G401 (cell line): Measurements from ENCODE around the gene EIF1. TPM values are rescaled to one million over a fixed set of nuclear protein-coding genes. Genes with fewer than 3 reads are reported as not detected.

Experiments
- DNase-seq: peaks from one replicate; pipeline ENCODE4 v3.0.0-alpha.2; 2015; ENCODE audit warnings: low spot score
- in situ Hi-C: cut with HindIII; loops from 2 replicates; pipeline ENCODE4 v1.10.0; 2016; ENCODE audit warnings: low sequenced_read_pairs, mixed read lengths
- total RNA-seq: library from RNA; depleted of rRNA; stranded (reverse); fragments of >200 nt; shearing (Covaris generic); gene quantifications from 2 replicates; pipeline ENCODE4 v1.2.3, GENCODE V29; 2014

Gene EIF1
- total RNA-seq, 1 experiment from 2014 or later, result 39.6 TPM

DNA sequence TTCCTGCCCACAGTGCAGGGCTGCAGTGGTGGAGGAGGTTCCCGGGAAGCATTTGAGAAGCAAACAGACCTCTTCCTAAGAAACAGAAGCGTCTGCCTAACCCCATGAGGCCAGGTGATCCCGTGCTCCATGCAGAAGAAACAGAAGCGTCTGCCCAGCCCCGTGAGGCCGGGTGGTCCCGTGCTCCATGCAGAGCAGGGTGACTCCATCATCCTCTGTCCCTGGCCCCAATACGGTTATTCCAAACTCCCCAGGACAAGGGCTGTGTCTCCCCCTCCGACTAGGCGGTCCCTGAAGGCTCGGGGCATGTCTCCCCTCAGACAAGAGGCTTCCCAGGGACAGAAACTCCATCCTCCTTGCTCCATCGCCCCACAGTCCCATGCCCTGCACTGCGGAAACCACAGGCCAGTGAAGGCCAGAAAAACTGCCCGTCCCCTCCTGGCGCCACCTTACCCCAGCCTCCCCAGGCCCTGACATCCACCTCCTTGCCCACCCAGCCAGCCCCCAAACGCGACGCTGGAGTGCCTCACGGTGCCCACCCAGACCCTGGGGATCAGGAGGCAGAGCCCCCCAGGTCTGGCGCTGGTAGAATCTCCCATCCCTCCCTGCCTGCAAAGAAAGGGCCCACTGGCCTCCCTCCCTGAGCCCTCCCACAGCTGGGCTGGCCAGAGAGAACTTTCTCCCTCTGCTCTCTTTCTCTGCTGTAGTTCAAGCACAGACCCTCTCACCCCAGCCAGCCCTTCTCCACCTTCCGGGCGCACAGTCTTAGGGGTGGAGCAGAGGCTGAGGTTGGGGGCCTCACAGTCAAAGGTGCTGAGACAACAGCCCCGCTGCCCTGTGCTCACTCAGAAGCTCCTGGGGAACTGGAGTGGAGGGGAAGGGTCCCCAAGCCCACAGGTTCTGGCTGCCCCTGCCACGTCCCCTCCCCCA, 33.7 kb upstream of the EIF1 start:
- no peak for DNase-seq
- in situ Hi-C loops, result no loop called here

DNA sequence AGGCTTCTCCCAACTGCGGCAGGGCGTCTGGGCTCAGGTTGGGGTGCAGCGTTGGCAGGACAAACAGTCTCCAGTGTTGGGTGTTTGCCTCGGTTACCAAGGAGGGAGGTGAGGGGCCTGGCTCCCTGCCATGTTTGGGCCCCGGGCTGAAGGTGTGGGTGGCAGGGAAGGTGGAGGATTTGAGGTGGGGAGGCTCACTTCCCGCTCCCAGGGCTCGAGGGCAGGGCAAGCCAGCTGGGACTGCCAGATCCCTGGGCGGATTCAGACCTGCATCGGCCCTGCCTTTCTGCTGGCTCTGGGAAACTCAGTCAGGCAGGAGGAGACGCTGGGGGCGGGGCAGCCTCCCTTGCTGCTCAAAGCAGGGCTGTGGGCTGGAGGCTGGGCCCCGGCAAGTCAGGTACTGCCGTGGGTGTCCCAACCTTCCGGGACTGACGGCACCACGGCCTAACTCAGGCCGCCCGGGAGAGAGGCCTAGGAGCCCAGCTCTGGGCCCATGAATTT, 33.0 kb upstream of the EIF1 start:
- in situ Hi-C loops, result no loop called here
- DNase-seq, result no peak

DNA sequence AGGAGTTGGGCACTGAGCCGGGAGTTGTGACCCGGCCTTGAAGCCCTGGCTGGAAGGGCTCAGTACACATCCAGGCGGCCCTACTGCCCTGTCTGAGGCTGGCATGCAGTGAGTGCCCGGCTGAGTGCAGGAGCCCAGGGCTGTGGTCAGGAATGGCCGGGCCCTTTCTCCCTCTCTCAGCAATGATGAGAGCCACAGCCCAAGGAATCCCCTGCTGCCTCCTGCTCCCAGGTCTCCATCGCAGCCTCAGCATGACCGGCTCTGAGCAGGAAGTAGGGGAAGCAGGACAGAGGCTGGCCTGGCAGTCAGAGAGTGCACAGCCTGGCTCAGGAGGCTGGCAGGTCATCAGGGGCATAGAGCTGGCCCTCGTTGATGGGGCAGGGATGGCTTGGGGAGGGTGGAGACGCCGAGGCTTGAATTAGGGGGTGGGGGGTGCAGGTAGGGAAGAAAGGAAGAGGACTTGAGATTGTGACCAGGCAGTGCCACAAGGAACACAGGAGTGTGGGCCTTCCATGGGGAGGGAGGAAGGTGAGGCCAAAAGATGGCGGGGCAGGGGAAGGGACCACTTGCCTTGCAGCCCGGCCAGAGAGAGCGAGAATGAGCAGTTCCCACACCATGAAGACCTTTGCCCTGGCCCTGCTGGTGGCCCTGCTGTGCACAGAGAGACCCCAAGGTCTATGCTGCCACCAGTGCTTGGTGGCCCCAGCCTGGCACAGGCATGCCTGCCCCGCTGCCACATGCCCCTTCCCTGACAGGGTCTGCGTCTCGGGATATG, 32.2 kb upstream of the EIF1 start:
- no peak for DNase-seq
- in situ Hi-C loops, result no loop called here

DNA sequence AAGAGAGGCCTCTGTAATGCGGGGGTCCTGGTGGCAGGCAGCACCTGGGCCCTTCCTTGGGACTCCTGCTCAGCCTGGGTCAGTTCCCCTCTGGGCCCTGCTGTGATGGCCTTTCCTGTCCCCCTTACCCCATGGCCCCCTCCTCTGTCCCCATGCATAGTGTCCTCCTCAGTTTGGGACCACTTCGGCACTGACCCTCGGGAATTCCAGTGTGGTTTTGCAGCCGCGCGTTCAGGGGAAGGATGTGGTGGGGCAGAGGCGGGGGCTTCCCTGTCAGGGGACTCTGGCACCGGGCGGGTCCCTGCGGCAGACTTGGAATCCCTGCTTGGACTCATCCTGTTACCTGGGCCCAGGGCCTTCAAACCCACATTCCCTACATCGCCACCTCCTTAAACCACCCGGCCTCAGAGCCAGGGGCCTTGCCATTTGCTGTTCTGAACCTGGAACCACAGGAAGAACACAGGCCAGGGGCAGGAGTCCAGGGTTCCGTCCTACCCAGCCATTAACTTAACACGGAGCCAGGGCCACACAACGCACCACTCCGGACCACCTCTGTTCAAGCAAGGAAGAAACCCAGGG, 31.4 kb upstream of the EIF1 start:
- DNase-seq, result no peak
- in situ Hi-C loops, result no loop called here

DNA sequence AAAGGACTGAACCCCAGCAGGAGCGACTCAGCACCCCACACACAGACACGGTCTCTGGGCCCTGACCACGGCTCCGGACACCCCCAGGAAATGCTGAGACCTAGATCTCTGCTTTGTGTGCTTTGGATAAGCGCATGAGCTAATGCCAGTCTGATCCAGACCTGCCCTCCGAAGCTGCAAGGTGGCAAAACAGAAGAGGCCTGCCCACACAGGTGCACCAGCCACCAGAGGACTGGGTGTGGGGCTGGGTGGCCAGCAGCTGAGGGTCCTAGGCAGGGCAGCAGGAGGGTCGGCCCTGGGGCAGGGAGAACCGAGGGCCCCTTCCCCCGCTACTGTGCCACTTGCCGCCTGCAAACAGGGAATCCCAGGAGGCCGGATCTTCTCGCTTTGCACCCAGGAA, 30.7 kb upstream of the EIF1 start:
- no peak for DNase-seq
- in situ Hi-C loops, result no loop called here

DNA sequence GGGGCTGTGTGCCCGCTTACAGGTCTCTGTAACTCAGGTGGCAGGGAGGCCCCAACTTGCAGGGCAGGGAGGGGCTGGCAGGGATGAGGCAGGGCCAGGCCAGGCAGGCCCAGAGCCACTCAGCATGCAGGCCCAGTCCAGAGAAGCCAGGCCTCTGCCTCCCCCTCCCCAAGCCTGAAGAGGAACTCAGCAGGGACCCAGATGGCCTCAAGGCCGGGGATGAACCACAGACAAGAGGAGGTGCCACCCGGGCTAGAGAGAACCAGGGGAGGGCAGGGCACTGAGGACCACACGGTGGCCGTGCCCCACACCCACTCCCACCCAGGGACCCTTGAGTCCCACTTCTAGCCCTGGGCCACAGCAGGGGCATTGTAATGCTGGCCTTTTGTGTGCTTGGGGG, 29.8 kb upstream of the EIF1 start:
- DNase-seq, result no peak
- in situ Hi-C loops, result no loop called here

DNA sequence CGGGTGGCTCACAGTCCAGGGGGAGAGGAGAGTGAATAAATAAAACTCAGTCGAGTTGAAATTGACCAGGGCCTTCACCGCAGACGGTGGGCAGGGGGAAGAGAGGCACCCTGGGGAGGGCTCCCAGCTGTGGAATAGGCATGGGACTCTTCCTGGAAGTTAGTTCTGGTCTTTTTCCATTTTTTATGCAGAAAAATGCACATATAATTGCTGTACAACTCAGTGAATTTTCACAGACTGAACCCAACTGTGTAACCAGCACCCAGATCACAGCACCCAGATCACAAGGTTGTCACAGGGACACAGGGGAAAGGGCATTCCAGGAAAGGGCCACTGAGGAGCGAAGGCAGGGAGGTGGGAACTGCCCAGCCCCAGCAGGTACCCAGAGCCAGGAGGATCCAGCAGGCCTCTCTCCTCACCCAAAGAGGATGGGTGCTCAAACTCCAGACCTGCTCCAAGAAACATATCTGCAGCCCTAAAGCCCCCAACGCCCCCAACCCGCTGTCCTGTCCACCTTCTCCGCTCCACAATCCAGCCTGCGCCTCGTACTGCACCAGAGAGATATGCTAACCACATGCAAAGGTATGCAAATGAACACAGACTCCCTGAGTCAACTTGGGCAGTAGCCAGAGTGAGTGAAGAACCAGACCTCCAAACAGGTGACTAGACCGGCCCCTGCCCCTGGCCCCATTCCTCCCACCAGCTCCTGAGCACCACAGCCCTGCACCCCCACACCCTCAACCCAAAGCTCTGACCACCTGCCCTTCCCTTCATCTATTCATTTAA, 29.1 kb upstream of the EIF1 start:
- in situ Hi-C loops, result no loop called here
- no peak for DNase-seq

DNA sequence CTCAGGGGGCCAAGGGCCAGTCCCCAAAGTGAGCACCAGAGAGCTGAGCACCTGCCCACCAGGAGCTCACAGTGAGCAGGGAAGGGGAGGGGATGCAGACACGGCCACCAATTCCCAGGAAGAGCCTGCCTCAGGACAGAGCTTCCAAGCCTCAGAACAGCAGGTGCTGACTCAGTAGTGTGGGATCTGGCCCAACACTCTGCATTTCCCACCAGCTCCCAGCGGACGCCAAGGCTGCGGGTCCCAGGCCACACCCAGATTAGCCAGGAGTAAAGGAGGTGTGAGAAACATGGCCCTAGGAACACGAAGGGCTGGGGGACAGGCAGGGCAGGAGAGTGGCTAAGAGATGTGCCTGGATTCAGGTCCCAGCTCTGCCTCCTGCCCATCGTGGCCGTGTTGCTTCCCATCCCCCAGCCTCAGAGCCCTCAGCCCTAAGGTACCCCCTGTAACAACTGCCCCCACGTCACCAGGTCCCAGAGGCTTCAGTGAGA, 28.4 kb upstream of the EIF1 start:
- in situ Hi-C loops, result no loop called here
- no peak for DNase-seq

DNA sequence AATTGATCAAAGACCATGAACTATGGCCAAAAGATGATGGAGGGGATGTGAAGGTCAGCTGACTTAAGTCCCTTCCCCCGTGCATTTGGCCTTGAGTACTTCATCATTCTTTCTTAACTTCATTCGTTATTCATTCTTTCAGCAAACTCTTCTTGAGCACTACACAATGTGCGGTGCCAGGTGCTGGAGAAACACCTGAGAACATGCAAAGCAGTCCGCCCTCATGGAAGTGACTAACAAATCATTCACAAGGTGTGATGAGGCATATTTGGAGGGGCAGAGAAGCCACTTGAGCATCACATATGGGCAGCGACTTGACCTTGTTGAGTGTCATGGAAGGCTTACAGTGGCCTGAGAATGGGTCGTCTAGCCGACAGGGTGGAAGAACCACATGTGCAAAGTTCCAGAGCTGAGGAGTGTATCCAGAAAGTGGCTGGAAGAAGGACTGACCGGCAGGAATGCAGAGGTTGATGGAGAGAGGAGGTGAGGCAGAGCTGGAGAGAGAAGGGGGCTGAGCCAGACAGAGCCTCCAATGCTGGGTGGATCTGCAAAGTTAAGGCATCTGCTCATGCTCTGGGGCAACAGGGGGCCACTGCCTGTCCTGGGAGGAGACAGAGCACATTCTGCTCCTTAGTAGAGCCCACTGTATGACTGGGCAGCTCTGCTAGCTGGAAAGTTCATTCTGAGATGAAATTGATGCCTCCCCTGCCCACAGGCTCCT, 25.1 kb upstream of the EIF1 start:
- in situ Hi-C loops, result no loop called here

DNA sequence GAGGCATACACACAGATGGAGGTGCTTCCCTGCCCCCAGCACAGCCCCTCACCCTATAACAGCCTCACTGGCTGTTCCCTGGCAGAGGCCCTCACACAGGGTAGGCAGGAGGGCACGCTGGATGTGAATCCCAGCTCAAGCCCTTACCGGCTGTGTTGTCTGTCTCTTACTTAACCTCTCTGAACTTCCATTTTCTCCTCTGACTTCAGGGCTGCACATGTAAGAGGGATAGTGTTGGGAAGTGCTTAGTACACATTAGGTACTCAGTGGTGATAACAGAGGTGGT, 24.6 kb upstream of the EIF1 start:
- in situ Hi-C loops, result no loop called here
- DNase-seq, result no peak

More for the DNA sequence above, 25.1 kb upstream of the EIF1 start:
- DNase-seq, result no peak

DNA sequence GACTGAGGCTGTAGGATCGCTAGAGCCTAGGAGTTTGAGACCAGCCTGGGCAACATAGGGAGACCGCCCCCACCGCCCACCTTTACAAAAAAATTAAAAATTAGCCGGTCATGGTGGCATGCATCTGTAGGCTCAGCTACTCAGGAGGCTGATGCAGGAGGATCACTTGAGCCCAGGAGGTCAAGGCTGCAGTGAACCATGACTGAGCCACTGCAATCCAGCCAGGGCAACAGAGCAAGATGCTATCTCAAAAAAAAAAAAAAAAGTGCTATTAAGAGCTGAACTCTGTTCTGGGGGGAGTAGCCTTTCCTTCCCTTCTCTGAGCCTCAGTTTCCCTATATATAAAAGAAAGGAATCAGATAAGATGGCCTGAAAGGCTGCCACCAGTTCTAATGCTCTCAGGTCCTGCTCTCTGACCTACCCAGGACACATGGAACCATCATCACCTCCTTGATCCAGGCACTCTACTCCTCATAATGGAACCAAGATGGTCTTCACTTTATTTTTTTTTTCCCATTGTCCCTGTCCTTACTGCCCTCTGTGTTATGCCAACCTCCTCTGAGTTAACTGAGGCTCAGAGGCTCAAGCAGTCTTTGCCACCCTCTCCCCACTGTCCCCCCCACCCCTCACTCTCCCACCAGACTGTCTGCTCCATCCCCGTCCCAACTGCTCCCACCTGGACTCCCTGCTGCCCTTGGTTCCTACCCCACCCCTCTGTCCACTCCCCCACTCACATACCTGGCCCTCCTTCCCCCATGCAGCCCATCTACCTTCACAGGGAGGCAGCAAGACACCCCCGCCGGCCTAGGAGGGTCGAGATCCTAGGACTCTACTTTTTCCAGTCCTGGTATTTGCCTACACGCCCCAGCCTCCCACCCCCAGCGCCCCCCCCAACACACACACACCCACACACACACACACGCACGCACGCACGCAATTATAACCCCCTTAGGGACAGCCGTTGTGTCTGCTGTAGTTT, 23.8 kb upstream of the EIF1 start:
- DNase-seq, result no peak
- in situ Hi-C loops, result no loop called here

DNA sequence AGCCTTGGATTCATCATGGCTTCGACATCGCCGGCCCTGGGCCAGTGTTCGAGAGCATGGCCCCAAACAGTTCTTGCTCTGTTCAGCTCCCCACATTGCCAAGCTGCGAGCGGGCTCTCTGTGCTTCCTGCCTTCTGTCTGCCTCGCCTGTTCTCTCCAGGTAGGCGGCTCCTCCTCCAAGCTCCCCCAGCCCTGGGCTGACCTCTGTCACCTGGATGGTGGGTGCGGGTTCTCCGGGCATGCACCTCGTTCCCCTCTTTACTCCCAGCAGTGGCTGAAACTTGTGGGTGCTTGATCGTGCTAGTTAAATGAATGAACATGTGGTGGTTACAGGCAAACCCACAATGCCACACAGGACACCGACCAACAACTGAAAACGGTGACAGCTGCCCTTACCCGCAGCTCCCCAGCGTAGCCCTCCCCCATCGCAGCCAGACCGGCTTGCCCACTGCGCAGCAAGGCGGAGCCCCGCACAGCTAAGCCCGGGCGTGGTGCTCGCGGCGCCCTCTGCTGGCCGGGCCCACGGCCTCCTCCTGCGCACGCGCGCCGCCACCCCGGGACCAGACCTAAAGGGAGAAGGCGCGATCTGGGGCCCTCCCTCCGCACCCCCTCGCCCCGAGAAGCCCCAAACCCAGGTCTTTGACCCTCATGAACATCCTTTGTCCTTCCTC, 23.0 kb upstream of the EIF1 start:
- in situ Hi-C loops, result no loop called here

DNA sequence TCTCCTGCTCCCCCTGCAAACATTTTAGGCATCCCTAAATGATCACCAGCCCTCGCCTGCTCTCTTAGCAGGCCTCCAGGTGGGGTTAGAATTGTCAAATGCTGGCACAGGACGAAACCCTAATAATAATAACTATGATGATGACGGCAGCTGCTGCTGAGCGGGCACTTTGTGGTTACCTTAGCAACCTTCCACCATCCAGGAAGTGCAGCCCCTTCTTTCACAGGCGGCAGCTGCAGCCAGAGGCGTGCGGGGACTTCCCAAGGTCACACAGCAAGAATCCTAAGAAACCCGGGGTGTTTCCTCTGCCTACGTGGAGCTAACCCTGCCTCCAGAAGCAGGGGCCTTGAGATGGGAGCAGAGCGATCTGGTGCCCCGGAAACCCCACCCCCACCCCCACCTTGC, 22.4 kb upstream of the EIF1 start:
- in situ Hi-C loops, result no loop called here
- no peak for DNase-seq

More for the DNA sequence above, 23.0 kb upstream of the EIF1 start:
- peak; percentile 85 for DNase-seq

DNA sequence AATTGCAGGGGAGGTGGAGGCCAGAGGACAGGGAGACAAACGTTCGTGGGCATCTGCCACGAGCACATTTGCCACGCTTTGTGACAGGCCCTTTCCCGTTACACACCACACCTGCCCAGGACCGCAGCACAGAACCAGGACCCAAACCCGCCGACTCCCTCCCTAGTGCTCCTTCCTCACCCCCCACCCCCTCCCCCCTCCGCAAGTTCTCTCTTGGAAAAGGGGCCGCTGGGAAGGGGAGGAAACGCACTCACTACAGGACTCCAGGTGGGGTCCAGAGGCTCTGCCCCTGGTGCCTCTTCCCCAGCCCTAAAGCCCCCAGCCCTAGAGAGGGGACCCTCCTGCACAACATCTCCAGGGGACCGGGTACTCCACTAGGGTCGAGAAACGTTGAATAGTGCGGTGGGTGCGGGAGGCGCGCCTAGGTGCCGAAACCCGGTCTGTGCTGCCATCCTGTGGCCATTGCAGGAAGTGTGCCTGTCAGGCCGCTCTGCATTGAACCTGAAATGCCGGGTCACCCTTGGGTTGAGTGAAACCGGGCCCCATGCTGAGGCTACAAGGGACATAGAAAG, 21.9 kb upstream of the EIF1 start:
- in situ Hi-C loops, result no loop called here
- peak; percentile 86 for DNase-seq

DNA sequence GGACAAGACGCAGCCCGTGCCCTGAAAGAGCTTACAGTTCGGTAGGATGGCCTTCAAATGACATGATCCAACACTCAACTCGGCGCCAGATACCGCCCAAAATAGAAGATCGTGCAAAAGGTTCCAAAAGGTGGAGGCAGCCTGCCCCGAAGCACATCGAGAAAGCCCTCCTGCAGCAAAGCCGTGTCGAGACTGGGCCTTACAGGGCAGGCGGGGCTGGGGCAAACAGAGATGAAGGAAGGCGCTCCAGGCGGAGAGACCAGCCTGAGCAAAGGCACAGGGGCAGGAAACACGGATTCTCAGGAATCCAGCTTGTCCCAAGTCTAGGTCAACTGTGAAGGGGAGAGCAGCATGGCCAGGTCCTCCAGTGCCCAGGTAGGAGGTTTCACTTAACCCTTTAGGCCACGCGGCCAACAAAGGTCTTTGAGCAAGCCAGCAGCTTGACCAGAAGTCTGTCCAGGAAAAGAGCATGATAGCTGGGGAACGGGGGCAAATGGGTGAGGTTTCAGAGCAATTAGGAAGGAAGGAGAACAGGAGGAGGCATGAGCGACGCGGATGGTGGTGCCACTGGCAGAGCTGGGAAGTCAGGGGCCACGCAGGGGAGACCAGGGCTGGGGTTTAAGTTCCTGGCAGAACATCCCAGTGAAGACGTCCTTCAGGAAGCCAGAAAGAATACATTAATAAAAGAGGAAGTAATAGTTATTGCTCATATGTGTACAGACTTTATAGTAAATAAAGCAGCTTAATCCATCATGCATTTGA, 21.2 kb upstream of the EIF1 start:
- no peak for DNase-seq
- in situ Hi-C loops, result no loop called here

DNA sequence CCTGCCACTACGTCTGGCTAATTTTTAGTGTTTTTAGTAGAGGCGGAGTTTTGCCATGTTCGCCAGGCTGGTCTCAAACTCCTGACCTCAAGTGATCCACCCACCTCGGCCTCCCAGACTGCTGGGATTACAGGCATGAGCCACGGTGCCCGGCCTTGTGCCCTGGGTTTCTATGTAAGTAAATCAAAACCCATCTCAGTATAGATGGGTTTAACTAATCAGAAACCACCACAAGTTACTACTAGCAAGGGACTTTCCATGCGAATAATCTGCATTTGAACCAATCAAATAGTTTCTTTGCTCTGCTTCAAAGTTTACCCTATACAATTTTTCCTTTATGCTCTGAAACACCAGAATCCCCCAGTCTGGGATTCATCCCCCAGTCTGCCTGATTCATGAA, 16.5 kb upstream of the EIF1 start:
- in situ Hi-C loops, result no loop called here
- no peak for DNase-seq
